Lower lobe of right lung (tissue), 2 donors: Measurements from ENCODE around the gene SLCO4A1. TPM values are rescaled to one million over a fixed set of nuclear protein-coding genes. Genes with fewer than 3 reads are reported as not detected.
"Not testable (repeated sequence)": the region's sequence is repeated elsewhere in the genome, so short reads cannot be mapped to it uniquely, and the experiment has no call there.

Experiments used
- ATAC-seq, 2 donors: fragments of 200-7000 bp; cut with Tn5 transposase; one replicate each; pipeline ENCODE4 v1.9.1; 2020 to 2022; ENCODE audit warnings: mild to moderate bottlenecking in 2 of 2, moderate library complexity in 2 of 2
- DNase-seq: peaks from one replicate; pipeline ENCODE4 v3.0.0-alpha.2; 2020
- H3K27ac ChIP-seq: fragments of 200-600 bp; one replicate; pipeline ENCODE4 v1.8.0; 2022
- H3K27me3 ChIP-seq: fragments of 200-600 bp; one replicate; pipeline ENCODE4 v1.8.0; 2022; ENCODE audit warnings: low read depth
- H3K36me3 ChIP-seq: fragments of 200-600 bp; one replicate; pipeline ENCODE4 v1.8.0; 2022; ENCODE audit warnings: mild to moderate bottlenecking
- H3K4me1 ChIP-seq: fragments of 200-600 bp; one replicate; pipeline ENCODE4 v1.8.0; 2022
- H3K4me3 ChIP-seq: fragments of 200-600 bp; one replicate; pipeline ENCODE4 v1.8.0; 2022; ENCODE audit warnings: mild to moderate bottlenecking
- H3K9me3 ChIP-seq: fragments of 200-600 bp; one replicate; pipeline ENCODE4 v1.8.0; 2022
- intact Hi-C: fragments of 100-400 bp; cut with DNase I; formaldehyde crosslinking; loops from one replicate; pipeline ENCODE4 v1.11.0; 2022
- total RNA-seq: library from RNA; stranded (reverse); fragmentation: NEBNext Ultra II Directional; extraction: Animal tissue kit (Norgen Biotek cat#: 25700); gene quantifications from one replicate; pipeline ENCODE4 v1.2.1, GENCODE V29; 2021
- TF ChIP-seq, protein P1 (sequence below): fragments of 200-600 bp; IDR thresholded peaks from one replicate; pipeline ENCODE4 v1.8.0; 2022; ENCODE audit warnings: antibody characterized with exemption, mild to moderate bottlenecking
- donor health status: DM: no; HTN: yes; CAD: no; lungs with severe emphysema.

SLCO4A1 gene
- total RNA-seq, 1 donor from 2014 or later, result 72.4 TPM

DNA sequence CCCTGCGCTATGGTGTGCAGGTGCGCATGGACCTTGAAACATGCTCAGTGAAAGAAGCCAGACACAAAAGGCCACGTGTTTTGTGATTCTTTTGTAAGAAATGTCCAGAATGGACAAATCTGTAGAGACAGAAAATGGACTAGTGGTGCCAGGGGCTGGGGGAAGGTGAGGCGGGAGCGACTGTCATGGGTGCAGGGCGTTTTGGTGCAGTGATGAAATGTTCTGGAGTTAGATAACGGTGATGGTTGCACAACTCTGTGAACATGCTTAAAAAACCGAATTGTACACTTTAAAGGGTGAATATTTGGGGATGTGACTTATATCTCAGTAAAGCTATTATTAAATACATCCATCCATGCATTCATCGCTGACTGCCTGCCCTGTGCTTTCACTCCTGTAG lies 34.7 kb downstream of the SLCO4A1 start:
- TF ChIP-seq, protein P1, sequence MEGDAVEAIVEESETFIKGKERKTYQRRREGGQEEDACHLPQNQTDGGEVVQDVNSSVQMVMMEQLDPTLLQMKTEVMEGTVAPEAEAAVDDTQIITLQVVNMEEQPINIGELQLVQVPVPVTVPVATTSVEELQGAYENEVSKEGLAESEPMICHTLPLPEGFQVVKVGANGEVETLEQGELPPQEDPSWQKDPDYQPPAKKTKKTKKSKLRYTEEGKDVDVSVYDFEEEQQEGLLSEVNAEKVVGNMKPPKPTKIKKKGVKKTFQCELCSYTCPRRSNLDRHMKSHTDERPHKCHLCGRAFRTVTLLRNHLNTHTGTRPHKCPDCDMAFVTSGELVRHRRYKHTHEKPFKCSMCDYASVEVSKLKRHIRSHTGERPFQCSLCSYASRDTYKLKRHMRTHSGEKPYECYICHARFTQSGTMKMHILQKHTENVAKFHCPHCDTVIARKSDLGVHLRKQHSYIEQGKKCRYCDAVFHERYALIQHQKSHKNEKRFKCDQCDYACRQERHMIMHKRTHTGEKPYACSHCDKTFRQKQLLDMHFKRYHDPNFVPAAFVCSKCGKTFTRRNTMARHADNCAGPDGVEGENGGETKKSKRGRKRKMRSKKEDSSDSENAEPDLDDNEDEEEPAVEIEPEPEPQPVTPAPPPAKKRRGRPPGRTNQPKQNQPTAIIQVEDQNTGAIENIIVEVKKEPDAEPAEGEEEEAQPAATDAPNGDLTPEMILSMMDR, result no peak
- Histone ChIP-seq H3K36me3 (no peaks in the 10 kb centered on the region), H3K4me1 (no peaks in the 10 kb centered on the region), H3K4me3 (no peak overlapping the region), H3K27me3 (peaks cover 24% of the 10 kb centered on the region), H3K27ac (no peak overlapping the region), H3K9me3 (no peaks in the 10 kb centered on the region)
- DNase-seq, result no peak
- intact Hi-C loops, result no loop called here
- ATAC-seq, result no peak

DNA sequence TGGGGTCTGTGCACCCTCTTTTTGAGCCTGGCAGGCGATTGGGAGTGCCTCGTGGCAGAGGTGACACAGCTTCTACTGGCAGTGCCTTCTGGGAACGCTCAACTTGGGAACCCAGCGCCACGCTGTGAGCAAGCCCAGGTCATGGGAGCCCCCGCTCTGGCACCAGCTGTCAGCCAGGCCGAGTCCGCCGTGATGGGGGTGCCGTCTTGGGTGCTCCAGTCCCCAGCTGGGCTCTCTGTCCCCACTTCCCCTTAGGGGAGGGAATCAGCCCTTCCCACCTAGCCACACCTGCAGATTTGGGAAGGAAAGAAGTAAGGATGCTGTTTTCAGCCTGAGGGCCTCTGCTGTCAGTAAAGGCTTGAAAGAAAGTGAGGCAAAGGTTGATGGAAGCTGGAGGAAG lies 35.4 kb downstream of the SLCO4A1 start:
- Histone ChIP-seq H3K27me3 (peaks cover 25% of the 10 kb centered on the region), H3K9me3 (no peaks in the 10 kb centered on the region), H3K27ac (no peak overlapping the region), H3K4me3 (no peak overlapping the region), H3K36me3 (no peaks in the 10 kb centered on the region), H3K4me1 (no peaks in the 10 kb centered on the region)
- intact Hi-C loops, result no loop called here
- DNase-seq, result no peak
- TF ChIP-seq, protein P1, result no peak
- ATAC-seq, result no peak

DNA sequence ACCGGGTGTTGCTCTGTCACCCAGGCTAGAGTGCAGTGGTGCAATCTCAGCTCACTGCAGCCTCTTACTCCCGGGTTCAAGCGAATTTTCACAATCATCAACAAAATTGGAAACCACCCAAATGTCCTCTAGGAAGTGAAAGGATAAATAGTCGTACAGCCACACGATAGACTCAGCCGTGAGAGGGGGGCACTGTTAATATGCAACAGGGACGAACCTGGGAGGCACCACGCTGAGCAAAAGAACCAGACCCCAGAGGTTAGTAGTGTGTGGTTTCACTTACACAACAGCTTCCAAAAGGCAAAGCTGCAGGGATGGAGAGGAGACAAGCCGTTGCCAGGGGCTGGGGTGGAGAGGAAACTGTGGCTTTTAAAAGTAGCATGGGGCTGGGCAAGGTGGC lies 36.2 kb downstream of the SLCO4A1 start:
- no peaks in the 10 kb centered on the region for H3K36me3 ChIP-seq
- no peaks in the 10 kb centered on the region for H3K9me3 ChIP-seq
- TF ChIP-seq, protein P1, result no peak
- no peak overlapping the region for H3K4me3 ChIP-seq
- H3K4me1 ChIP-seq, result no peaks in the 10 kb centered on the region
- ATAC-seq (no peak), DNase-seq (no peak)
- H3K27ac ChIP-seq, result no peak overlapping the region
- intact Hi-C loops, result no loop called here
- H3K27me3 ChIP-seq, result peaks cover 33% of the 10 kb centered on the region

DNA sequence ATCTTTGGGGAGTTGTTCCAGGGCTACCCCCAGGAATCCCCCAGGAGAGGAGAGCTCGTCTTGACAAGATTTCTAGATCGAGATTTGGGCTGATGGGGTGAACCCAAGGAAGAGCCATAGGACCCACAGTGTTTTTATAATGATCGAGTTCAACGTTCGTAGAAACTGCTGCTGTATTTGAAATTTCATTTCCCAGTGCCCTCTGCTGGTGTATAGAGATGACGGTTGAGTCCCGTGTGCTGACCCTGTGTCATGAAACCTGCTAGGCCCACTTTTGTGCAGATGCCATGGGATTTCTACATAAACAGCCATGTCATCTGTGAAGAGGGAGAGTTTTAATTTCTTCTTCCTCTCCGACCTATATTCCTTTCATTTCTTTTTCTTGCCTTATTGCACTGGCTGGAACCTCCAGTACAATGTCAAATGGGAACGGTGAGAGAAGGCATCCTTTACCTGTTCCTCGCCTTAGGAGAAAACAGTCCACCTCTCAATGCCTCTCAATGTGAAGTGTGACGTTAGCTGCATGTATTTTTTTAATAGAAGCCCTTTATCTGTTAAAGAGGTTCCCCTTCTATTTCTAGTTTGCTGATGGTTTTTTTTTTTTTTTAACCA lies 37.8 kb downstream of the SLCO4A1 start:
- ATAC-seq, result no peak
- DNase-seq, result no peak
- TF ChIP-seq, protein P1, result no peak
- intact Hi-C loops, result no loop called here
- H3K36me3 ChIP-seq, result no peaks in the 10 kb centered on the region
- no peaks in the 10 kb centered on the region for H3K4me1 ChIP-seq
- H3K27me3 ChIP-seq, result peaks cover 32% of the 10 kb centered on the region
- no peaks in the 10 kb centered on the region for H3K9me3 ChIP-seq
- no peak overlapping the region for H3K4me3 ChIP-seq
- H3K27ac ChIP-seq, result no peak overlapping the region

DNA sequence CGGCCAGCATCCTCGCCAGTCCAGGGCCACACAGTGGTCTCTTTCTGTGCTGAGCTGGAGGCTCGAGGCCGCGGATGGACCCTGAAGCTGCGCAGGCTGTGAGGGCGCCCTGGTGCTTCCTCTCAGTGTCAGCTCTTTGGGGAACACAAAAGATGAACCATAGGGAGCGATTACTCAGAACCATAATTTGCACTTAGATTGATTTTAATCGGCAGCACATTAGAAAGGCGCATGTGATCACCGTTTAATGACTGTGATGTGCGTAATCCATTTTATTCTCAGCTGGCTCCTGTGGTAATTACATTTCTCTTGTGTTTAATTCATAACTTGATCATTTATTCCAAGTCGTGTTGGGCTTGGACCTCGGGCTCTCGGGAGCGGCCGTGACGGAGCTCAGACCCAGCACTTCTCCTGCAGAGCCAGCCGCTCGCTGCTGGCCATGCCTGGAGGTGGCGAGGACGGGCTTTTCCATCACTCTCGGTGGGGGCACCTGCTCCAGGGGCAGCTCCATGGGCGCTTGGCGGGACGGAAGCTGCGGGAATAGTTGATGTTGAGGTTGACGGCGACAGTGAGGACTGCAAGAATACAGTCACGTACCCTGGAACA lies 40.7 kb downstream of the SLCO4A1 start:
- ATAC-seq (no peak), DNase-seq (no peak)
- H3K36me3 ChIP-seq, result no peaks in the 10 kb centered on the region
- intact Hi-C loops, result no loop called here
- no peak overlapping the region for H3K4me3 ChIP-seq
- no peaks in the 10 kb centered on the region for H3K9me3 ChIP-seq
- TF ChIP-seq, protein P1, result no peak
- H3K4me1 ChIP-seq, result peaks cover 10% of the 10 kb centered on the region
- no peak overlapping the region for H3K27ac ChIP-seq
- H3K27me3 ChIP-seq, result peaks cover 30% of the 10 kb centered on the region

DNA sequence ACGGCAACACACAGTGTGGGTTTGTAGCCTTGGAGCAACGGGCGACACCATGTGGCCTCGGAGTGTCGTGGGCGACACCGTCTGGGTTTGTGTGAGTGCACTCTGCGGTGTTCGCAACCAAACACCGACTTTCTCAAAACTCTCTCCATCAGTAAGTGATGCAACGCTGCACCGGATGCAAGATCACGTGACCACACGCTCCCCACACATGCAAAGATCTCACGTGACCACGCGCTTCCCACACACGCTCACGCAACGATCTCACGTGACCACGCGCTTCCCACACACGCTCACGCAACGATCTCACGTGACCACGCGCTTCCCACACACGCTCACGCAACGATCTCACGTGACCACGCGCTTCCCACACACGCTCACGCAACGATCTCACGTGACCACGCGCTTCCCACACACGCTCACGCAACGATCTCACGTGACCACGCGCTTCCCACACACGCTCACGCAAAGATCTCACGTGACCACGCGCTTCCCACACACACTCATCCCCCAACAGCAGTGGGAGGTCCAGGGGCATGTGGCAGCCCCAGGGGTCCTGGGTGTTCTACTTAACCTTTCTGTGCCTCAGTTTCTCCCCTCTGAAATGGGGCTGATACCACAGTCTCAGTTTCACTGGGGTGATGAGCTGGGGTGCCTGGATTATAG lies 41.5 kb downstream of the SLCO4A1 start:
- peaks cover 10% of the 10 kb centered on the region for H3K4me1 ChIP-seq
- intact Hi-C loops, result not testable (repeated sequence)

More for the DNA sequence above, 41.5 kb downstream of the SLCO4A1 start:
- DNase-seq, H3K27ac ChIP-seq, H3K9me3 ChIP-seq, ATAC-seq, H3K36me3 ChIP-seq, H3K4me3 ChIP-seq: not testable (repeated sequence)
- peaks cover 30% of the 10 kb centered on the region for H3K27me3 ChIP-seq
